HepG2 (cell line): ENCODE measurements around the gene ARHGDIG. TPM values are rescaled to one million over a fixed set of nuclear protein-coding genes. Genes with fewer than 3 reads are reported as not detected.

Source experiments
- AHR ChIP-seq: IDR thresholded peaks from 2 replicates; pipeline ENCODE4 v1.6.1; 2018; ENCODE audit warnings: missing genetic modification reagents, missing compliant biosample characterization
- CBX5 ChIP-seq: sonication (generic); formaldehyde crosslinking; IDR thresholded peaks from 2 replicates; pipeline ENCODE4 v1.4.0; 2020; ENCODE audit warnings: missing genetic modification reagents, borderline replicate concordance
- GATA4 ChIP-seq: sonication (generic); IDR thresholded peaks from 2 replicates; pipeline ENCODE4 v1.6.1; 2016; ENCODE audit warnings: antibody characterized with exemption, low read depth, borderline replicate concordance
- HDAC1 ChIP-seq: sonication (generic); formaldehyde crosslinking; IDR thresholded peaks from 2 replicates; pipeline ENCODE4 v1.5.1; 2020; ENCODE audit warnings: mild to moderate bottlenecking, missing genetic modification reagents
- HNRNPL ChIP-seq: fragments of 200-400 bp; formaldehyde crosslinking; IDR thresholded peaks from 2 replicates; pipeline ENCODE4 v1.6.1; 2017; ENCODE audit warnings: mild to moderate bottlenecking, low read depth, low read length
- KLF12 ChIP-seq: sonication (generic); formaldehyde crosslinking; IDR thresholded peaks from 2 replicates; pipeline ENCODE4 v1.4.0; 2020; ENCODE audit warnings: missing genetic modification reagents, borderline replicate concordance
- LCORL ChIP-seq, 2 experiments: fragments of 450-650 bp in 1 of 2; sonication (generic) in 1 of 2; formaldehyde crosslinking in 1 of 2; IDR thresholded peaks; 2 replicates each; pipeline versions ENCODE4 v1.5.0 to v1.6.1; 2017 to 2020; ENCODE audit warnings: antibody characterized with exemption in 1 of 2, missing genetic modification reagents in 1 of 2
- MIER3 ChIP-seq: IDR thresholded peaks from 2 replicates; pipeline ENCODE4 v1.6.1; 2016; ENCODE audit warnings: missing compliant biosample characterization, borderline replicate concordance
- SAP130 ChIP-seq: IDR thresholded peaks from 2 replicates; pipeline ENCODE4 v1.6.1; 2016; ENCODE audit warnings: low read depth
- SP5 ChIP-seq: IDR thresholded peaks from 2 replicates; pipeline ENCODE4 v1.6.1; 2016; ENCODE audit warnings: low read depth, borderline replicate concordance
- ZFX ChIP-seq: sonication (generic); formaldehyde crosslinking; IDR thresholded peaks from 2 replicates; pipeline ENCODE4 v1.4.0; 2020; ENCODE audit warnings: mild to moderate bottlenecking, low read depth, missing genetic modification reagents, moderate library complexity
- ZNF292 ChIP-seq: sonication (generic); formaldehyde crosslinking; IDR thresholded peaks from 2 replicates; pipeline ENCODE4 v1.8.1; 2022; ENCODE audit warnings: mild to moderate bottlenecking, low read depth, missing genetic modification reagents, borderline replicate concordance
- ZNF614 ChIP-seq: IDR thresholded peaks from 2 replicates; pipeline ENCODE4 v1.6.1; 2018; ENCODE audit warnings: missing biosample characterization, missing genetic modification reagents, inconsistent platforms, borderline replicate concordance
- ZNF777 ChIP-seq: sonication (generic); formaldehyde crosslinking; IDR thresholded peaks from 2 replicates; pipeline ENCODE4 v1.4.0; 2020; ENCODE audit warnings: missing genetic modification reagents
- polyA plus RNA-seq, 8 experiments: library from polyadenylated mRNA; depleted of rRNA in 3 of 8; stranded (reverse) in 7 of 8; unstranded in 1 of 8; fragments of >200 nt; fragmentation: Illumina TruSeq in 4 of 8; extraction: Trizol in 4 of 8; gene quantifications; 2 replicates each; pipeline versions ENCODE4 v1.2.1 to v1.2.3, GENCODE V29; 2011 to 2016; ENCODE audit warnings: low read depth in 4 of 8, missing spikeins in 1 of 8, mixed read lengths in 1 of 8; ENCODE audit not compliant: insufficient read depth in 1 of 8
- total RNA-seq, 5 experiments: library from RNA; depleted of rRNA; stranded (reverse); fragments of >200 nt; fragmentation: Illumina TruSeq; extraction: Trizol; gene quantifications; 2 replicates each; pipeline ENCODE4 v1.2.3, GENCODE V29; 2016; ENCODE audit warnings: low read depth in 1 of 5
- TF ChIP-seq, protein P1 (sequence below): IDR thresholded peaks from 2 replicates; pipeline ENCODE4 v1.6.1; 2016
- TF ChIP-seq, protein P2 (sequence below), 2 experiments: fragments of 450-650 bp in 1 of 2; sonication (generic) in 1 of 2; formaldehyde crosslinking in 1 of 2; IDR thresholded peaks; 2 replicates each; pipeline versions ENCODE4 v1.6.1 to v1.8.0; 2016 to 2022; ENCODE audit warnings: antibody characterized with exemption in 1 of 2, mild to moderate bottlenecking in 1 of 2, missing genetic modification reagents in 1 of 2
- TF ChIP-seq, protein P3 (sequence below): sonication (generic); formaldehyde crosslinking; IDR thresholded peaks from 2 replicates; pipeline ENCODE4 v1.5.1; 2020; ENCODE audit warnings: mild to moderate bottlenecking, missing genetic modification reagents, moderate library complexity

ARHGDIG gene
- total and polyA plus RNA-seq, 2 of the 13 experiments (the other 11 are each of a cell fraction or from before 2014, with no cell fraction given): 0.24 to 0.48 TPM

DNA sequence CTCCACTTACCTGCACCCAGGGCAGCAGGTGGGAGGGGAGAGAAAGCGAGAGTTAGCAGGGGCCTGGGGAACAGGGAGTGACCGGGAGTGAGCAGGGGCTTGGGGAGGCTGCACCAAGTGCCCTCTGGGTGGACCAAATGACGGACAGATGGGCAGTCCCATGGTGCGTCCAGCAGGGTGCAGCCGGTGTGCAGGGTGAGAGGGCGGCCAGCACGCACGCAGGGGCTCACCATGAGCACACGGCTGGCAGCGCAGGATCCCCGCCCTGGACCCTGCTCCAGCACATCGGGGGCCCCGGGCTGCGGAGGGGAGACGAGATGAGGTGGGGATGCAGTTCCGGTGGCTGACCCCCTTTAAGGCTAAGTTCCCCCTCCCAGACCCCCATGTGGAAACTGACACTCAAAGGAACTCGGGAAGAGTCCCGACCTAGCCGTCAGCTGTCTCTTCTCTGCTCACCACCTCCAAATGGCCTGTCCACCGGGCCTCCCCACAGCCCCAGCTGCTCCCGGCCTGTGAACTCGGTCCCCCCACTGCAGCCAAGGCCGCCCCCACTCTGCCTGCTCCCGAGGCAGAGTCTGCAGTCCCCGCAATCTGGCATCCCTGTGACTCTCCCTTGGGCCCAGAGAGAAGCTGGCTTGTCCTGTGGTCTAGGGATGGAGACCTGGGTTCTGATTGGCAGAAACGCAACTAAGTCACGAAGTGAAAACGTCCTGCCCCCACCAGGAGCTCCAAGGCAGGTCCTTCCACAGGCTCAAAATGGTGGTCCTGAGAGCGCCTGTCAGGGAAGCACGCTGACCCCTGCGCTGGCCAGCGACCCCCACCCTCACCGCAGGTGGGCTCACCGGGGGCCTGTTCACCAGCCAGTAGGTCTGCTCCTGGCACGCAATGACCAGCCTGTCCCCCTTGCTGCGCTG lies 7.5 kb upstream of the ARHGDIG start (continued):
- TF ChIP-seq, protein P1, sequence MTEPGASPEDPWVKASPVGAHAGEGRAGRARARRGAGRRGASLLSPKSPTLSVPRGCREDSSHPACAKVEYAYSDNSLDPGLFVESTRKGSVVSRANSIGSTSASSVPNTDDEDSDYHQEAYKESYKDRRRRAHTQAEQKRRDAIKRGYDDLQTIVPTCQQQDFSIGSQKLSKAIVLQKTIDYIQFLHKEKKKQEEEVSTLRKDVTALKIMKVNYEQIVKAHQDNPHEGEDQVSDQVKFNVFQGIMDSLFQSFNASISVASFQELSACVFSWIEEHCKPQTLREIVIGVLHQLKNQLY: no peak
- TF ChIP-seq ZNF777 (no peak), HNRNPL (0 out of 2 replicates have a peak, but pooled peaks have one; percentile 57), GATA4 (no peak), ZNF292 (0 out of 2 replicates have a peak, but pooled peaks have one; percentile 17), LCORL (IDR thresholded peaks at IDR 0.05) (no peak), LCORL (CRISPR knock-in tag; IDR thresholded peaks at IDR 0.05) (peak; percentile 75; the same call in 1 of the 2 replicates), ZNF614 (peak; percentile 20; the same call in 1 of the 2 replicates), MIER3 (no peak), CBX5 (no peak), SP5 (CRISPR knock-in tag) (0 out of 2 replicates have a peak, but pooled peaks have one; percentile 23), SAP130 (peak; percentile 59), AHR (0 out of 2 replicates have a peak, but pooled peaks have one; percentile 33), KLF12 (CRISPR knock-in tag) (no peak), HDAC1 (CRISPR knock-in tag) (peak; percentile 35; the same call in 1 of the 2 replicates), ZFX (CRISPR knock-in tag) (peak; percentile 27; the same call in 1 of the 2 replicates)
- TF ChIP-seq, protein P2, sequence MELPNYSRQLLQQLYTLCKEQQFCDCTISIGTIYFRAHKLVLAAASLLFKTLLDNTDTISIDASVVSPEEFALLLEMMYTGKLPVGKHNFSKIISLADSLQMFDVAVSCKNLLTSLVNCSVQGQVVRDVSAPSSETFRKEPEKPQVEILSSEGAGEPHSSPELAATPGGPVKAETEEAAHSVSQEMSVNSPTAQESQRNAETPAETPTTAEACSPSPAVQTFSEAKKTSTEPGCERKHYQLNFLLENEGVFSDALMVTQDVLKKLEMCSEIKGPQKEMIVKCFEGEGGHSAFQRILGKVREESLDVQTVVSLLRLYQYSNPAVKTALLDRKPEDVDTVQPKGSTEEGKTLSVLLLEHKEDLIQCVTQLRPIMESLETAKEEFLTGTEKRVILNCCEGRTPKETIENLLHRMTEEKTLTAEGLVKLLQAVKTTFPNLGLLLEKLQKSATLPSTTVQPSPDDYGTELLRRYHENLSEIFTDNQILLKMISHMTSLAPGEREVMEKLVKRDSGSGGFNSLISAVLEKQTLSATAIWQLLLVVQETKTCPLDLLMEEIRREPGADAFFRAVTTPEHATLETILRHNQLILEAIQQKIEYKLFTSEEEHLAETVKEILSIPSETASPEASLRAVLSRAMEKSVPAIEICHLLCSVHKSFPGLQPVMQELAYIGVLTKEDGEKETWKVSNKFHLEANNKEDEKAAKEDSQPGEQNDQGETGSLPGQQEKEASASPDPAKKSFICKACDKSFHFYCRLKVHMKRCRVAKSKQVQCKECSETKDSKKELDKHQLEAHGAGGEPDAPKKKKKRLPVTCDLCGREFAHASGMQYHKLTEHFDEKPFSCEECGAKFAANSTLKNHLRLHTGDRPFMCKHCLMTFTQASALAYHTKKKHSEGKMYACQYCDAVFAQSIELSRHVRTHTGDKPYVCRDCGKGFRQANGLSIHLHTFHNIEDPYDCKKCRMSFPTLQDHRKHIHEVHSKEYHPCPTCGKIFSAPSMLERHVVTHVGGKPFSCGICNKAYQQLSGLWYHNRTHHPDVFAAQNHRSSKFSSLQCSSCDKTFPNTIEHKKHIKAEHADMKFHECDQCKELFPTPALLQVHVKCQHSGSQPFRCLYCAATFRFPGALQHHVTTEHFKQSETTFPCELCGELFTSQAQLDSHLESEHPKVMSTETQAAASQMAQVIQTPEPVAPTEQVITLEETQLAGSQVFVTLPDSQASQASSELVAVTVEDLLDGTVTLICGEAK (IDR thresholded peaks at IDR 0.05): no peak
- TF ChIP-seq, protein P2 (CRISPR knock-in tag; IDR thresholded peaks at IDR 0.05): 0 out of 2 replicates have a peak, but pooled peaks have one; percentile 31
- TF ChIP-seq, protein P3, sequence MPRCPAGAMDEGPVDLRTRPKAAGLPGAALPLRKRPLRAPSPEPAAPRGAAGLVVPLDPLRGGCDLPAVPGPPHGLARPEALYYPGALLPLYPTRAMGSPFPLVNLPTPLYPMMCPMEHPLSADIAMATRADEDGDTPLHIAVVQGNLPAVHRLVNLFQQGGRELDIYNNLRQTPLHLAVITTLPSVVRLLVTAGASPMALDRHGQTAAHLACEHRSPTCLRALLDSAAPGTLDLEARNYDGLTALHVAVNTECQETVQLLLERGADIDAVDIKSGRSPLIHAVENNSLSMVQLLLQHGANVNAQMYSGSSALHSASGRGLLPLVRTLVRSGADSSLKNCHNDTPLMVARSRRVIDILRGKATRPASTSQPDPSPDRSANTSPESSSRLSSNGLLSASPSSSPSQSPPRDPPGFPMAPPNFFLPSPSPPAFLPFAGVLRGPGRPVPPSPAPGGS (CRISPR knock-in tag): 0 out of 2 replicates have a peak, but pooled peaks have one; percentile 32
